Islet of Langerhans (tissue), 1 donor: Measurements from ENCODE around the gene ANKFN1.

Source experiments
- FAIRE-seq: peaks from one replicate; lab custom pipeline; 2011; peaks lifted over from hg19 to GRCh38; lab: Jason Lieb, UNC

ANKFN1 gene

GRCh38 chr17:56445692-56446411 lies 292.6 kb downstream of the ANKFN1 start:
- no peak for FAIRE-seq

- FAIRE-seq: no peak
Measured at GRCh38 chr17:56447171-56447570, 293.9 kb downstream of the ANKFN1 start.

- no peak for FAIRE-seq
Measured at GRCh38 chr17:56448371-56448770, 295.1 kb downstream of the ANKFN1 start.

- FAIRE-seq: no peak
Measured at GRCh38 chr17:56449176-56449575, 295.9 kb downstream of the ANKFN1 start.

GRCh38 chr17:56451629-56452028 lies 298.4 kb downstream of the ANKFN1 start:
- no peak for FAIRE-seq

GRCh38 chr17:56452461-56452860 lies 299.2 kb downstream of the ANKFN1 start:
- no peak for FAIRE-seq

DNA sequence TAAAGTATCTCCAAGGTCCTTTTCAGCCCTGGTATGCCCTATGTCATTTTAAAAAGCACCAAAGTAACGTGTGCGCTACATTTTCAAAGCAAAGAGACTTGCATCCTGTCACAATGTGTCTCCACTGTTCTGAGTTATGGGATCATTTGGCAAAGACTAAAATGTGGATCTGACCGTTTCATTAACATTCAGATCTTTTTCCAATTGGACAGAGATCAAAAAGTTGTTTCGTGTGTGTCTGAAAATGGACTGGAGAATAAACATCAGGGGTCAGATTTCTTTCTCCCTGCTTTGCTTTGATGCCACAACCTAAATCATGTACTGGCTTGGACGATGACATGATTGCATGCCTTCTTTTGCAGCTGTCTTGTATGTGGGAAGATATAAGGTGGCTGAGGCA lies 304.2 kb downstream of the ANKFN1 start:
- FAIRE-seq: no peak

DNA sequence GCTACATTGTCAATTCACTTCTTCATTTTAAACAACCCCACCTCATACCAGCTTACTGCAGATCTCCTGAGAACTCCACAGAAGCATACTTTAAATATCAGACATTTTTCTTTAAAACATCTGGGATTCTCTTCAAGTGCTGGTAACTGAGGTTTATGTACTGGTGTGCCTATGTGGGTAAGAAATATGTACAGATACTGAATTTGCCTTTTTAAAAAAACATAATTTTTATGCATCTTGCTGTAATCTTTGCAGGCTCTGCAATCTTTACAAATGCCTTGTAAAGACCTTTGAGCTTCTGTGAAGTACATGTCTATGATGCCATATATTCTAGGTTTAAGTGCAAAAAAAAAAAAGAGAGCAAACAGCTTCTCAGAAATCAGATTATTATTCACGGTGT lies 312.6 kb downstream of the ANKFN1 start:
- no peak for FAIRE-seq

GRCh38 chr17:56468840-56469239 lies 315.6 kb downstream of the ANKFN1 start:
- FAIRE-seq: no peak

DNA sequence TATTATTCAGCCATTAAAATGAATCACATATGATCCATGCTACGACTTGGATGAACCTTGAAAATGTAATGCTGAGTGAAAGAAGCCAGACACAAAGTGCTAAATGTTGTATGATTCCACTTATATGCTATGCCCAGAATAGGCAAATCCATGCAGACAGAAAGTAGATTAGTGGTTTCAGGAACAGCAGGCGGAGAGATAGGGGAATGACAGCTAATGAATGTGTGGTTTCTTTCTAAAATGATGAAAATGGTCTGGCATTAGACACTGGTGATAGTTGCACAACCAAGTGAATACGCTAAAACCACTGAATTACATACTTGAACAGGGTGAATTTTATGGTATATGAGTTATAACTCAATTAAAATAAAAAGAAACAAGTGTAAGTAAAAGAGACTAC lies 318.4 kb downstream of the ANKFN1 start:
- no peak for FAIRE-seq

DNA sequence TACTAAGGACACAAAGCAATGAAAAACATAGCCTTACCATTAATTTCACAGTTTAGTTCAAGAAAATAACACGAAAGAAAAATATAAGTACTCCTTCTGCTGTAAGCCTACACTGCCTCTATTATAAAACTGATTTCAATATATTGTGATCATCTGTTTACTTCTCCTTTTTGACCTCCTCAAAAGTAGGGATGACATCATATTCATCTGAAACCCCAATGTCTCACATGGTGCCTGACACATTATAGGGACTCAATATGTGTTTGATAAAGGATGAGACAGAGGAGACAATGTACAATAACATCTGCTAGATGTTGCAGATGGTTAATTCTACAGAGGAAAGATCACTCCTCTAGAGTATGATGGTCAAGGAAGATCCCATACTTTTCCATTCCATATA lies 321.8 kb downstream of the ANKFN1 start:
- FAIRE-seq: no peak

- no peak for FAIRE-seq
Measured at GRCh38 chr17:56478836-56479447, 325.7 kb downstream of the ANKFN1 start.

DNA sequence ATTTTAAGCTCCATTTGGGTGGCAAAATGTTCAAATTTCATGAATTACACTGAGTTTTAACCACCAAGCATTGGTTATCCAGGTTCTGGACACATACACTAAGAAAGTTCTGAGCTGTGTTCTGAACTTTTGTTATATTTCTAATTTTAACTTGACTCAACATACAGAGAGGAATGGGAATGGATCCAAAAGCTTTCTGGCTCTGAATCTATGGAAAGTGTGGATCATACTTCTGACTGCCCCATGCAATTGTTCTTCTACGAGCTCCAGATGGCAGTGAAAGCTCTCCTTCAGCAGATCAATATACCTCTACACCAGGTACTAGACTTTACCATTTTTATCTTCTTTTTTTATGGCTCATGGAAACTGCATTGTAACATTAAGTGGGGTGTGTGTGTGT lies 327.2 kb downstream of the ANKFN1 start:
- FAIRE-seq: no peak

- no peak for FAIRE-seq
Measured at GRCh38 chr17:56481659-56482058, 328.4 kb downstream of the ANKFN1 start.

DNA sequence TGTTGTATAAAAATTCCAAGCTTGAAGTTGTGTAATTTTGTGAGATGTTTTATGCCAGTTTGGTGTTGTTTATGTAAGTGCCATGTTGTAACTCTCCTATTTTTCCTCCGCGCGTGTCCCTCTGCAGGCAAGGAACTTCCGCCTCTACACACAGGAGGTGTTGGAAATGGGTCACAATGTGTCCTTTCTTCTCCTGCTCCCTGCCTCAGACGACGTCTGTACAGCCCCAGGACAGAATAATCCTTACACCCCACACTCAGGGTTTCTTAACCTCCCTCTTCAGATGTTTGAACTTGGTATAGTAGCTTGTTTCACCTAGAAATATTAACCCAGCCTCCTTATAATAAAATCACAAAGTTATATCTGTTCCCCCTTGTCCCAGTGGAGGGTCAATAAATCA lies 329.0 kb downstream of the ANKFN1 start:
- FAIRE-seq: no peak

DNA sequence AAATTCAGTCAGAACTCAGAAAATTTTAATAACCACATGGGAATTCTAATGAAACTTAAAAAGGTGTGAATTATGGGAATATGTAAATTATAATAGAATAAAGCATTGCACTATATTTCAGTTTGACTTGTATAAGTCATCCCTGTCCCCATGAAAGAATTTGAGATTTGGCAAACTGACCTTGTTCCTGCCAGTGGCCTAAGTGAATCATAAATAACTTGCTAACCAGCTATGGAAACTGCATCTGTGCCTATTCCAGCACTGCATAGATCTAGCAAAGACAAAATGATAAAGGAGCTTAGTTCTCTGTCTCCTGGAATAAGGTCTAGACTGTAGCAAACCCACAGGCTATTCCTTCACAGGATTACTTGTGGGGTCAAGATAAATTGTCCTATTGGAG lies 333.5 kb downstream of the ANKFN1 start:
- FAIRE-seq: no peak

DNA sequence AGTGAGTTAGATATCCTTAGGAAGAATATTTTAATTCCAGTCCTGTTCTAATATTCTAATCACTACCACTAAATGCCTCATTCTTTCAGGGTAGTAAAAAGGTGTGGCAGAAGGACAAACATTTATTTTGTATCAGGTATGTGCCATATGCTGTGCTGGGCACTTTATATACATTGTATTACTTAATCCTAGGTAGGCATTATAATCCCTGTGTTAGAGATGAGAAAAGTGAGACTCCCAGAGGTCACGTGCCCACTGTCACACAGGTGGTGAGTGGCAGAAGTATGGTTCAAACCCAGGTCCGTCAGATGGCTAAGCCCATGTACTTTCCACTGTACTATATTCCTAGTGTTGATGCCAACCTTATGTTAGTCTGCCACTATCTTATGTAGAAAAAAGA lies 335.5 kb downstream of the ANKFN1 start:
- no peak for FAIRE-seq

- no peak for FAIRE-seq
Measured at GRCh38 chr17:56489980-56490379, 336.7 kb downstream of the ANKFN1 start.

DNA sequence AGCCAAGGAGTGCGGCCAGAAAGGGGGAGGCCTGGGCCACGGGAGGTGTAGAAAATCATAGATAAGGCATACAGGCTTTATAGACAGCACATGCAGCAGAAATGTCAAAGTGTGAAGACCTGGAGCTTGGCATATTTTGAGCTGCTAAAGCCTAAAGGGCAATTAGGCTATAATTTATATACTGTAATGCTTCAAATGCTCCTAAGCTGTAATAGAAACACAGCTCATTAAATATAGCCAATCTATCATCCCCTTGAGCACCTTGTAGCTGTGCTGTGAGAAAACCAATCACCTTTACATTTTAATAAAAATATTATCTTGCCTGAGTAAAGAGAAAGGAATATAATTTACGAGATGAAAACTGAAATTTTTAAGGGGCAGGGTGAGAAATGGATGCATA lies 342.3 kb downstream of the ANKFN1 start:
- FAIRE-seq: no peak

- no peak for FAIRE-seq
Measured at GRCh38 chr17:56497132-56497531, 343.9 kb downstream of the ANKFN1 start.

- FAIRE-seq: no peak
Measured at GRCh38 chr17:56499799-56500388, 346.6 kb downstream of the ANKFN1 start.

GRCh38 chr17:56502120-56502654 lies 348.9 kb downstream of the ANKFN1 start:
- FAIRE-seq: no peak

DNA sequence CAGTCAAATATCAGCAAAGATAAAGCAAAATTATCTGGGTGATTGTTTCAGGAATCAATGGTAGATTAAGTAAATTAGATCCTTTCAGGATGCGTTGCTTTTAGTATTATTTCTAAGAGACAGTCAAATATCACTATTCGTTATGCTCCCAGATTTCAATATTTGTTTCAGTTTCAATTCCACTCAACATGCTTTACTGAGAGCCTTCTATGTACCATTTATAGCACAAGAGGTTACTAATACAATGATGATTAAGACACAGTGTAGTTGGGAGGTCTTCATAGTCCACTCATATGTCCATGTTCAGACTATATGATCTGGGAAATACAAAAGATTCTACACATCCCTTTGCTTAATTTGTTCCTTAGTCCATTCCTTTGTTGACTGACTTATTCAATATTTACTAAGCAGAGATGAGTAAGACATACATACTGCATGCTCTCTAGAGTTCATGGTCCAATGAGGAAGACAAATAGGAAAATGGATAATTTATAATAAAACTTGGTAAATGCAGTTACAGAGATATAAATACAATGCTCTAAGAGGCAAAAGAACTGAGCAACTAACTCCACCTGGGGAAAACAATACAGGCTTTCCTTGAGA lies 352.0 kb downstream of the ANKFN1 start:
- no peak for FAIRE-seq
